ENCODE measurements around the gene DNASE1L1.

DNA sequence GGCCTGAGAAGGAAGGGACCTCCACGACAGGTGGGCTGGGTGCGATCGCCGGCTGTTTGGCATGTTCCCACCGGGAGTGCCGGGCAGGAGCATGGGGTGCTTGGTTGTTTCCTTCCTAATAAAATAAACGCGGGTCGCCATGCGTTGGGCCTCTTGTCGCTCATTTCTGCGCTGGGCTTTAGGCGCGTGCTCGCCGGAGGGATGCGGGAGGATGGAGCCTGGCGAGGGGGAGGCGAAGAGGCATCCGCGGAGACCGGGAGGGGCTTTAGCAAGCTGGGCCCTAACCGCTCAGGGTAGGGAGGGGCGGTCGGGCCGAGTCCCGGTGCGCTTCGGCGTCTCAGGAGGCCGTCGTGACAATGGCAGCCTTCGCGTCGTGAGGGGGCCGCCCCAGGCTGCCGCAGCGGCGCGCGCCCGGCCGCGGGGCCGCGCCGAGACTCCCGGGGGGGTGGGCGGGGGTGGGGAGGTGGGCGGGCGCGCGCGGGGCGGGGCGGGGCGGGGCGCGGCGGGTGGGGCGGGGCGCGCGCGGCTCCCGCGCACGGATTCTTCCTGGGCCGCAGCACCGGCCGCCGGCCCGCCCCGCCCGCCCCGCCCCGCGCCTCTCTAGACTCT is 27.4 kb upstream of the DNASE1L1 start:
- TF ChIP-seq CTCF (IDR thresholded peaks at IDR 0.05) (no peak), POLR2A (IDR thresholded peaks at IDR 0.05) (no peak)
